Loucy (cell line): ENCODE results near the gene DDX39A.

Source experiments
- CTCF ChIP-seq: fragments of 200-600 bp; sonication (generic); conservative IDR thresholded peaks from 2 replicates; pipeline ENCODE4 v1.5.1; 2014; ENCODE audit warnings: mild to moderate bottlenecking, antibody characterized with exemption, low read length
- EZH2phosphoT487 ChIP-seq: fragments of 200-600 bp; IDR thresholded peaks from 2 replicates; pipeline ENCODE4 v1.6.1; 2018; ENCODE audit warnings: antibody characterized with exemption, mild to moderate bottlenecking, moderate library complexity, borderline replicate concordance

GRCh38 chr19:14394167-14394566 is 25.0 kb downstream of the DDX39A start:
- no peak for TF ChIP-seq CTCF
- TF ChIP-seq EZH2phosphoT487 = no peak
